Neutrophil (primary cell): ENCODE data around the gene MCC.

ENCODE experiments used
- H3K27ac ChIP-seq: fragments of 200-600 bp; sonication (generic); 2 replicates; pipeline ENCODE4 v1.5.1; 2016; ENCODE audit warnings: mild to moderate bottlenecking, moderate library complexity
- H3K27me3 ChIP-seq: fragments of 200-600 bp; sonication (generic); 2 replicates; pipeline ENCODE4 v1.6.0; 2016; ENCODE audit warnings: mild to moderate bottlenecking
- H3K36me3 ChIP-seq: fragments of 200-600 bp; sonication (generic); 2 replicates; pipeline ENCODE4 v1.5.1; 2017
- H3K4me1 ChIP-seq, 2 experiments: fragments of 200-600 bp in 1 of 2; sonication (generic) in 1 of 2; 1 replicate in 1 of 2; 2 replicates in 1 of 2; pipeline versions ENCODE4 v1.5.1 to v1.6.1; 2013 to 2016; ENCODE audit warnings: low read depth in 1 of 2, low read length in 1 of 2, mild to moderate bottlenecking in 1 of 2, moderate library complexity in 1 of 2; ENCODE audit not compliant: control insufficient read depth in 1 of 2, insufficient read depth in 1 of 2
- H3K4me3 ChIP-seq, 2 experiments: fragments of 200-600 bp in 1 of 2; sonication (generic) in 1 of 2; 1 replicate in 1 of 2; 2 replicates in 1 of 2; pipeline ENCODE4 v1.5.1; 2013 to 2016; ENCODE audit warnings: low read depth in 1 of 2, low read length in 1 of 2, mild to moderate bottlenecking in 1 of 2, moderate library complexity in 1 of 2
- H3K9me3 ChIP-seq: fragments of 200-600 bp; sonication (generic); 2 replicates; pipeline ENCODE4 v1.5.1; 2016
- TF ChIP-seq, protein P1 (sequence below): fragments of 200-600 bp; sonication (generic); IDR thresholded peaks from 2 replicates; pipeline ENCODE4 v1.5.1; 2016; ENCODE audit warnings: antibody characterized with exemption

MCC gene

DNA sequence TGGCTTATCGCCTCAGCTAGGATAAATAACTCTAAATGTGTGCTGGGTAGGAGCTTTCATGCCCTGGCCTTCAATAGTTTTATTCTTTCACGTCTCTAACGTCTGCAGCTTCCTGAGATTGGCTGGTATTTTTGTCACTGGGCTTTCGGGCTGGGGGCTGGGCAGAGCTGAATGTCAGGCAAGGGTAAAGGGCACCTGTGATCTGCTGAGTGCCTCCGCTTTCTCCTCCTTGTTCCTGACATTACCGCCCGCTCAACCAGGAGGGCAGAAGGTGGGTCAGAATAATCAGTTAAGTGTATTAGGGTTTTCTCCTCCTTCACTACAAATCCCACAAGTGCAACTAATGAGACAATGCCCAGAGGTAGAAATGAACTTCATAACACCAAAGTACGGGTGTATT lies 270.1 kb downstream of the MCC start:
- TF ChIP-seq, protein P1, sequence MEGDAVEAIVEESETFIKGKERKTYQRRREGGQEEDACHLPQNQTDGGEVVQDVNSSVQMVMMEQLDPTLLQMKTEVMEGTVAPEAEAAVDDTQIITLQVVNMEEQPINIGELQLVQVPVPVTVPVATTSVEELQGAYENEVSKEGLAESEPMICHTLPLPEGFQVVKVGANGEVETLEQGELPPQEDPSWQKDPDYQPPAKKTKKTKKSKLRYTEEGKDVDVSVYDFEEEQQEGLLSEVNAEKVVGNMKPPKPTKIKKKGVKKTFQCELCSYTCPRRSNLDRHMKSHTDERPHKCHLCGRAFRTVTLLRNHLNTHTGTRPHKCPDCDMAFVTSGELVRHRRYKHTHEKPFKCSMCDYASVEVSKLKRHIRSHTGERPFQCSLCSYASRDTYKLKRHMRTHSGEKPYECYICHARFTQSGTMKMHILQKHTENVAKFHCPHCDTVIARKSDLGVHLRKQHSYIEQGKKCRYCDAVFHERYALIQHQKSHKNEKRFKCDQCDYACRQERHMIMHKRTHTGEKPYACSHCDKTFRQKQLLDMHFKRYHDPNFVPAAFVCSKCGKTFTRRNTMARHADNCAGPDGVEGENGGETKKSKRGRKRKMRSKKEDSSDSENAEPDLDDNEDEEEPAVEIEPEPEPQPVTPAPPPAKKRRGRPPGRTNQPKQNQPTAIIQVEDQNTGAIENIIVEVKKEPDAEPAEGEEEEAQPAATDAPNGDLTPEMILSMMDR, result no peak
- H3K27ac ChIP-seq, result no peak overlapping the region
- H3K27me3 ChIP-seq, result peaks cover 5% of the 10 kb centered on the region
- no peaks in the 10 kb centered on the region for H3K36me3 ChIP-seq
- H3K4me3 ChIP-seq, result no peak overlapping the region
- H3K4me1 ChIP-seq, result no peaks in the 10 kb centered on the region
- H3K9me3 ChIP-seq, result no peaks in the 10 kb centered on the region

DNA sequence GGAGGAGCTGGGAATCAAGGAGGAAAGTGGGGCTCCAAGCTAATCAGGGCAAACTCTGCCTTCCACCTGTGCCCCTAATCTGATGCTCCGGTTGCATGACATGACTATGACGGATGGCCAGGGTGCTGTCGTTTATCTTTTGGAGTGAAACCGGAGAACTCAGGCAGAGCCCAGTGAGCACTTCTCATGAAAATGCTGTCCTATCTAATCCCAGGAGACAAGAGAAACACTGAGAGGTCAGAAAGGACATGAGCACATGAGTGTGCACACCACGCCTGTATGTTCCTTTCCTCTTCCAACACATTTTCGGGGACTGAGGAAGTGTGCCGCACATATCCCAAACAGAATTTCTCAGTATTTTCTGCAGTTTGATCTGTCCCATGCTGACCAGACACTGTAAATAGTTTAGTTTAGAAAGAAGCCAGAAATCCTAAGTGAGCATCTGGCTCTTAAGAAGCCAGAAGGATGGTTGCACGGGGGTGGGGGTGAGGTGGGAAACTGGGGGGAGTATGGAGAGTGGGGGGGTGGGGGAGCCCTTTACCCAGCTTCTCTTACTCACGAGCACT lies 270.6 kb downstream of the MCC start:
- Histone ChIP-seq H3K27me3 (peaks cover 9% of the 10 kb centered on the region), H3K27ac (no peak overlapping the region), H3K4me1 (no peaks in the 10 kb centered on the region), H3K9me3 (no peaks in the 10 kb centered on the region), H3K4me3 (no peak overlapping the region), H3K36me3 (no peaks in the 10 kb centered on the region)
- TF ChIP-seq, protein P1, result no peak

DNA sequence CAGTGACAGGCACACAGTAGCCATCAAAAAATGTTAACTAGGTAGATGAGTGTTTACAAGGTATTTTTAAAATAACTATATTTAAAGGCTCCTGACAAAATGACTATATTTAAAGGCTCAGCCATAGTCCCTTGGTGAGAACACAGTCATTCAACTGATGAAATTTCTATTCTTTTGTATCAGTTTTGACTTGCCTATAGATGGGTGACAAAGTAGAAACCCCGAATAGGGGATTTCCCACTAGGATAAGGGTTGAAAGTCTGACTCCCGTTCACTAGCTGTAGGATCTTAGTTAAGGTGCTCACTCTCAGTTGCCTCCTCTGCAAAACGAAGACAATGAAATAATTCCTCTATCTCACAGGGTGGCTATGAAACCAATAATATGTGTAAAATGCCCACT lies 271.7 kb downstream of the MCC start:
- TF ChIP-seq, protein P1, result no peak
- H3K4me1 ChIP-seq, result no peaks in the 10 kb centered on the region
- H3K4me3 ChIP-seq, result no peak overlapping the region
- no peak overlapping the region for H3K27ac ChIP-seq
- H3K36me3 ChIP-seq, result no peaks in the 10 kb centered on the region
- peaks cover 18% of the 10 kb centered on the region for H3K27me3 ChIP-seq
- H3K9me3 ChIP-seq, result no peaks in the 10 kb centered on the region

DNA sequence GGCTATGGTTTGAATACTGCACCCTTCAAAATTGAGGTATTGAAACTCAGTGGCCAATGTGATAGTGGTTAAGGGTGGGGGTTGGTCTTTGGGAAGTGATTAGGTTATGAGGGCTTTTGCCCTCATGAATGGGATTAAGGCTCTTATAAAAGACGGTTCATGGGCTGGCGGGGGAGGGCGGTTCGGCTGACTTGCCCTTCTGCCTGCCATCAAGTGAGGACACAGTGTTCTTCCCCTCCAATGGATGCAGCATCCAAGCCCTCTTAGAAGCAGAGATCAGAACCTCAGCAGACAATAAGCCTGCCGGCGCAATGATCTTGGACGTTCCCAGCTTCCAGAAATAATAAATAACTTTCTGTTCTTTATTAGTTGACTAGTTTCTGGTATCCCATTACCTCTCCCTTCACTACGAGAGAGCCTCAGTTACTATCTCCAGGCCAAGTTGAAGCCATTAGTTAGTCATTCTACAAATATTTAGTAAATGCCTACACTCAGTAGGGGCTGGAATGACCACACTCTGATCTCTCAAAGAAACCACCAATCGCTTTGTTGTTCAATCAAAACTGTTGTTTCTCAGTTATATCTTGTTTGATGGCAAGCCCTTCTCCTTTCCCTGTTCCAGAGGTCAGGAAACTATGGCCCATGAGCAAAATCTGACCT lies 272.7 kb downstream of the MCC start:
- H3K4me1 ChIP-seq, result no peaks in the 10 kb centered on the region
- no peaks in the 10 kb centered on the region for H3K36me3 ChIP-seq
- H3K27ac ChIP-seq, result no peak overlapping the region
- TF ChIP-seq, protein P1, result no peak
- no peak overlapping the region for H3K4me3 ChIP-seq
- no peaks in the 10 kb centered on the region for H3K9me3 ChIP-seq
- H3K27me3 ChIP-seq, result peaks cover 18% of the 10 kb centered on the region

DNA sequence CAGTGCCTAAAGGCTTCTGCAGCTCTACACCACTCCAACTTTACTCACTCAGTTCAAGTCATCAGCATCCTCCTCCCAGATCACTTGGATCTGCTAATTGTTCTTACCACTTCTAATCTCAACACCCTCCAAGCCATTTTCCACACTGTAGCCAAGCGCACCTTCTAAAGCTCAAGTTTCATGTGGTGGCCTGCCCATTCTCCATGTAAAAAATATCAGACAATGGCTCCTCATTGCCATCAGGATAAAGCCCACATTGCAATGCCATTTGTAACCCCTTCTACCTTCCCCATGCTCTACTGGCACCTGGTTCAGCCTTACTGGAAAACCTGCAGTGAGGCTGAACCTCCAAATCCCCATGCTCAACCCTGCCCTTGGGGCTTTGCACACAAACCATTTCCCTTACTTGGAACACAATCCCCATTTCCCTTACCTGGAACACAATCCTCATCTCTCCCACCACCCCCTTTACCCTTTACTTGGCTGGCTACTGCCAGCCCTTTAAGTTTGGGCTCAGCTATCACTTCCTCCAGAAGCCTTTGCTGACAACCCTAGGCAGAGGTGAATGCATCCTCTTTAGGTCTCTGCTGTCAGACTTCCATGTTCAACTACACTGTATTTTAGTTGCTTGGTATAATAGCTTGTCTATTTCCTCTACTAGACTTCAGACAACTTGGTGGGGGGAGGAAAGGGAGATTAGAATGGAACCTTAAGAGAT lies 273.5 kb downstream of the MCC start:
- Histone ChIP-seq H3K36me3 (no peaks in the 10 kb centered on the region), H3K9me3 (no peaks in the 10 kb centered on the region), H3K4me3 (no peak overlapping the region), H3K27me3 (peaks cover 18% of the 10 kb centered on the region), H3K27ac (no peak overlapping the region), H3K4me1 (no peaks in the 10 kb centered on the region)
- TF ChIP-seq, protein P1, result no peak
